WTC11 (cell line): ENCODE measurements around the gene CD2AP.

ENCODE experiments used
- AFF4 ChIP-seq: sonication (generic); formaldehyde crosslinking; IDR thresholded peaks from 2 replicates; pipeline ENCODE4 v1.8.1; 2023; ENCODE audit warnings: mild to moderate bottlenecking, missing genetic modification reagents, borderline replicate concordance
- HMGXB4 ChIP-seq: sonication (generic); formaldehyde crosslinking; IDR thresholded peaks from 2 replicates; pipeline ENCODE4 v1.8.1; 2023; ENCODE audit warnings: mild to moderate bottlenecking, moderate library complexity, missing genetic modification reagents
- NFYB ChIP-seq: sonication (generic); formaldehyde crosslinking; conservative IDR thresholded peaks from 2 replicates; pipeline ENCODE4 v1.8.0; 2022; ENCODE audit warnings: low read depth, missing genetic modification reagents
- USF2 ChIP-seq: sonication (generic); formaldehyde crosslinking; IDR thresholded peaks from 2 replicates; pipeline ENCODE4 v1.8.1; 2023; ENCODE audit warnings: mild to moderate bottlenecking, missing genetic modification reagents, moderate library complexity

GRCh38 chr6:47478233-47479139 lies 897 bp downstream of the CD2AP start:
- no peak for TF ChIP-seq AFF4
- no peak for TF ChIP-seq NFYB (CRISPR knock-in tag)
- no peak for TF ChIP-seq USF2 (CRISPR knock-in tag)
- no peak for TF ChIP-seq HMGXB4 (CRISPR knock-in tag)
